Measurements from ENCODE around the gene THAP12.
A peak's percentile ranks its signal among the peaks of the same experiment; 100 is the strongest.
"Not testable (repeated sequence)": the region's sequence is repeated elsewhere in the genome, so short reads cannot be mapped to it uniquely, and the experiment has no call there.

The THAP12 gene

GRCh38 chr11:76323804-76324203 is 57.1 kb downstream of the THAP12 start:
- no peak for DNase-seq (ENCODE audit: low read depth)

- not testable (repeated sequence) for DNase-seq (ENCODE audit: low read depth)
Observed at GRCh38 chr11:76323375-76323774, 57.6 kb downstream of the THAP12 start.

GRCh38 chr11:76322942-76323341 is 58.0 kb downstream of the THAP12 start:
- no peak for DNase-seq (ENCODE audit: low read depth)

- no peak for DNase-seq (ENCODE audit: low read depth)
Observed at GRCh38 chr11:76322540-76322939, 58.4 kb downstream of the THAP12 start.

- DNase-seq (ENCODE audit: low read depth), result no peak
Observed at GRCh38 chr11:76321820-76322524, 59.0 kb downstream of the THAP12 start.

GRCh38 chr11:76321340-76321739 is 59.6 kb downstream of the THAP12 start:
- no peak for DNase-seq (ENCODE audit: low read depth)

GRCh38 chr11:76320929-76321328 is 60.0 kb downstream of the THAP12 start:
- DNase-seq (ENCODE audit: low read depth), result no peak

GRCh38 chr11:76319798-76320197 is 61.1 kb downstream of the THAP12 start:
- not testable (repeated sequence) for DNase-seq (ENCODE audit: low read depth)

GRCh38 chr11:76318744-76319384 is 62.1 kb downstream of the THAP12 start:
- DNase-seq (ENCODE audit: low read depth), result peak; percentile 78

GRCh38 chr11:76317296-76317695 is 63.6 kb downstream of the THAP12 start:
- no peak for DNase-seq (ENCODE audit: low read depth)

GRCh38 chr11:76316726-76317125 is 64.2 kb downstream of the THAP12 start:
- DNase-seq (ENCODE audit: low read depth), result no peak

- no peak for DNase-seq (ENCODE audit: low read depth)
Observed at GRCh38 chr11:76315182-76315853, 65.6 kb downstream of the THAP12 start.

GRCh38 chr11:76314741-76315090 is 66.2 kb downstream of the THAP12 start:
- no peak for DNase-seq (ENCODE audit: low read depth)

- no peak for DNase-seq (ENCODE audit: low read depth)
Observed at GRCh38 chr11:76313913-76314740, 66.8 kb downstream of the THAP12 start.

- no peak for DNase-seq (ENCODE audit: low read depth)
Observed at GRCh38 chr11:76313271-76313670, 67.7 kb downstream of the THAP12 start.

GRCh38 chr11:76310832-76311595 is 69.9 kb downstream of the THAP12 start:
- no peak for DNase-seq (ENCODE audit: low read depth)

GRCh38 chr11:76307978-76308747 is 72.8 kb downstream of the THAP12 start:
- no peak for DNase-seq (ENCODE audit: low read depth)

GRCh38 chr11:76307396-76307795 is 73.5 kb downstream of the THAP12 start:
- no peak for DNase-seq (ENCODE audit: low read depth)

- no peak for DNase-seq (ENCODE audit: low read depth)
Observed at GRCh38 chr11:76303399-76303798, 77.5 kb downstream of the THAP12 start.

GRCh38 chr11:76302996-76303395 is 77.9 kb downstream of the THAP12 start:
- DNase-seq (ENCODE audit: low read depth), result no peak

All from CMK (cell line).